Left forelimb (tissue), 1 donor: ENCODE results near the gene MAP1B.

Experiments used
- DNase-seq: peaks from one replicate; pipeline ENCODE4 v3.0.0-alpha.2; 2018; ENCODE audit warnings: low spot score

The MAP1B gene

GRCh38 chr5:72252574-72253155, 145.4 kb downstream of the MAP1B start:
- no peak for DNase-seq

GRCh38 chr5:72255237-72255636, 148.0 kb downstream of the MAP1B start:
- DNase-seq: no peak

GRCh38 chr5:72255670-72256069, 148.4 kb downstream of the MAP1B start:
- no peak for DNase-seq

GRCh38 chr5:72256536-72256935, 149.3 kb downstream of the MAP1B start:
- no peak for DNase-seq
